ENCODE results near the gene ATXN1. TPM values are rescaled to one million over a fixed set of nuclear protein-coding genes. Genes with fewer than 3 reads are reported as not detected.

ATXN1 gene
- total RNA-seq, 1 experiment from 2014 or later = 5.6 TPM

GRCh38 chr6:16654701-16655100 lies 106.6 kb downstream of the ATXN1 start:
- Histone ChIP-seq H3K4ac (ENCODE audit: low read depth, low read length) (no peak overlapping the region), H3K4me1 (ENCODE audit: insufficient read depth, low read length) (0 out of 2 replicates have a peak, but pooled peaks cover 1% of the 10 kb centered on the region), H2BK120ac (ENCODE audit: low read depth, low read length, poor library complexity, severe bottlenecking) (no peak overlapping the region), H3K23me2 (ENCODE audit: insufficient read length, low read depth, low read length, poor library complexity, severe bottlenecking) (no peaks in the 10 kb centered on the region), H2AFZ (ENCODE audit: low read length) (no peak overlapping the region), H3K56ac (ENCODE audit: insufficient read length, low read depth, low read length) (no peak overlapping the region), H3K14ac (ENCODE audit: insufficient read depth, low read length) (no peak overlapping the region), H3K9me3 (ENCODE audit: control insufficient read depth, low read depth, low read length) (no peaks in the 10 kb centered on the region), H3T11ph (ENCODE audit: low read length) (no peak overlapping the region), H3K23ac (ENCODE audit: insufficient read length, low read depth, low read length) (no peak overlapping the region), H2BK20ac (ENCODE audit: low read depth, low read length, poor library complexity, severe bottlenecking) (no peak overlapping the region), H4K8ac (replicated peaks; ENCODE audit: insufficient read length, low read depth, low read length) (no peak overlapping the region), H2BK15ac (ENCODE audit: low read depth, low read length) (no peak overlapping the region), H4K20me1 (ENCODE audit: control insufficient read depth, insufficient read depth, insufficient read length) (no peaks in the 10 kb centered on the region), H3K27me3 (ENCODE audit: insufficient read depth, low read length) (no peaks in the 10 kb centered on the region), H3K18ac (ENCODE audit: insufficient read length, low read depth, low read length) (no peak overlapping the region), H3K27ac (ENCODE audit: insufficient read length, low read depth, low read length) (no peak overlapping the region), H2BK12ac (ENCODE audit: insufficient read length, low read depth, low read length) (no peak overlapping the region), H3K79me2 (ENCODE audit: insufficient read depth, low read length) (no peaks in the 10 kb centered on the region), H2BK5ac (ENCODE audit: insufficient read length, low read length) (no peak overlapping the region), H4K5ac (ENCODE audit: insufficient read length, low read depth, low read length) (no peak overlapping the region), H4K91ac (ENCODE audit: insufficient read length, low read depth, low read length) (no peak overlapping the region), H3K9ac (ENCODE audit: extremely low read depth, insufficient read length, low read length) (no peak overlapping the region), H3K4me2 (ENCODE audit: insufficient read depth, insufficient read length, low read length) (no peak overlapping the region), H3K79me1 (ENCODE audit: insufficient read depth, low read depth, low read length, poor library complexity, severe bottlenecking) (no peaks in the 10 kb centered on the region), H2AK5ac (ENCODE audit: insufficient read length, low read length) (no peak overlapping the region)
- H3K4me3 Mint-ChIP-seq = no peak overlapping the region
- no peaks in the 10 kb centered on the region; the same call in 1 of the 2 replicates for H3K27me3 Mint-ChIP-seq (ENCODE audit: low read depth)
- no CpG with 5 or more reads among the region's 1 CpG for WGBS (ENCODE audit: extremely low coverage, insufficient read length, low lambda C conversion rate)
- DNase-seq = no peak
- H3K27ac Mint-ChIP-seq = no peak overlapping the region
- peaks cover 7 to 8% of the 10 kb centered on the region in 2 experiments for H3K4me1 Mint-ChIP-seq
- H3K9me3 Mint-ChIP-seq = no peaks in the 10 kb centered on the region
- no peaks in the 10 kb centered on the region for H3K36me3 Mint-ChIP-seq (ENCODE audit: insufficient read depth in 1 of 3, low read depth in 3 of 3)
- TF ChIP-seq CTCF (conservative IDR thresholded peaks at IDR 0.05) = no peak
